Smooth muscle cell (in vitro differentiated cells): ENCODE results near the gene CFAP61. TPM values are rescaled to one million over a fixed set of nuclear protein-coding genes. Genes with fewer than 3 reads are reported as not detected.

Experiments used
- DNase-seq: peaks from one replicate; lab custom pipeline; 2025; ENCODE audit not compliant: unreplicated experiment; lab: John Stamatoyannopoulos, UW
- H2AFZ ChIP-seq: fragments of 200-600 bp; sonication (generic); 2 replicates; pipeline ENCODE4 v1.6.0; 2016; ENCODE audit warnings: antibody characterized with exemption, low read depth, mild to moderate bottlenecking
- H3F3A ChIP-seq: fragments of 200-600 bp; sonication (generic); 2 replicates; pipeline ENCODE4 v1.6.0; 2017; ENCODE audit warnings: antibody characterized with exemption, low read depth
- H3K27ac ChIP-seq: fragments of 200-600 bp; sonication (generic); 2 replicates; pipeline ENCODE4 v1.5.1; 2016; ENCODE audit warnings: low read depth, mild to moderate bottlenecking
- H3K27me3 ChIP-seq: fragments of 200-600 bp; sonication (generic); 2 replicates; pipeline ENCODE4 v1.6.1; 2016; ENCODE audit warnings: low read depth, mild to moderate bottlenecking
- H3K36me3 ChIP-seq: fragments of 200-600 bp; sonication (generic); 2 replicates; pipeline ENCODE4 v1.5.1; 2016; ENCODE audit warnings: low read depth
- H3K4me1 ChIP-seq: fragments of 200-600 bp; sonication (generic); 2 replicates; pipeline ENCODE4 v1.5.1; 2016; ENCODE audit warnings: low read depth
- H3K4me2 ChIP-seq: fragments of 200-600 bp; sonication (generic); 2 replicates; pipeline ENCODE4 v1.6.0; 2016; ENCODE audit warnings: mild to moderate bottlenecking
- H3K4me3 ChIP-seq: fragments of 200-600 bp; sonication (generic); 2 replicates; pipeline ENCODE4 v1.5.1; 2016; ENCODE audit warnings: mild to moderate bottlenecking
- H3K79me2 ChIP-seq: fragments of 200-600 bp; sonication (generic); 2 replicates; pipeline ENCODE4 v1.6.0; 2016; ENCODE audit warnings: low read depth, mild to moderate bottlenecking
- H3K9ac ChIP-seq: fragments of 200-600 bp; sonication (generic); 2 replicates; pipeline ENCODE4 v1.6.0; 2016; ENCODE audit warnings: low read depth
- H3K9me3 ChIP-seq: fragments of 200-600 bp; sonication (generic); replicated peaks from 2 replicates; pipeline ENCODE4 v1.5.1; 2016; ENCODE audit warnings: low read depth
- H4K20me1 ChIP-seq: fragments of 200-600 bp; sonication (generic); 2 replicates; pipeline ENCODE4 v1.6.0; 2016; ENCODE audit warnings: low read depth
- WGBS: methylation state at CpG from one replicate; pipeline ENCODE4 v1.1.7; 2016; ENCODE audit warnings: low lambda C conversion rate; 5-methylcytosine and 5-hydroxymethylcytosine counted together
- polyA plus RNA-seq: library from polyadenylated mRNA; unstranded; fragments of >200 nt; fragmentation: Nextera tagmentation; extraction: Ambion mirVana; gene quantifications from 2 replicates; pipeline ENCODE4 v1.2.1, GENCODE V29; 2016
- total RNA-seq: library from RNA; depleted of rRNA; stranded (reverse); fragments of >200 nt; gene quantifications from 2 replicates; pipeline ENCODE4 v1.2.3, GENCODE V29; 2014
- TF ChIP-seq, protein P1 (sequence below): fragments of 200-600 bp; sonication (generic); IDR thresholded peaks from 2 replicates; pipeline ENCODE4 v1.5.1; 2017; ENCODE audit warnings: borderline replicate concordance, mild to moderate bottlenecking, antibody characterized with exemption; ENCODE audit not compliant: insufficient read depth, poor library complexity, severe bottlenecking

CFAP61 gene
- total and polyA plus RNA-seq, 2 experiments from 2014 or later, result not detected

DNA sequence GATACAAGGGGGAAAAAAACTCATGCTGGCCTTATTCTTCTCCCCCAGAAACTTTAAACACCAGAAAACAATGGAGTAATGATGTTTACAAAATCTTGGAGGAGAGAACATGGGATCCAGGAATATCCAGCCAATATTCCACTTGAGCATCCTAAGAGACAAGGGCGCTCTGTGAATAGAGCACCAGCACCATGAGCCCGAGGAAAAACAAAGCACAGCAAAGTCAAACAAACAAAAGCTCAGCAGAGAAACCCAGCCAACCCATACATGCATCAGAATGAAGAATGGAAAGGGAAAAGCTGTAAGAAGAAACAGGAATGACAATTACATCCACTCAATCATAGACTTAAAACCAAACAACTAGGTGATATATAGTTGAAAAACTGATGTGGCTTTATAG lies 39.8 kb upstream of the CFAP61 start:
- H3K4me3 ChIP-seq, result no peak overlapping the region
- H3K27ac ChIP-seq, result no peak overlapping the region
- H3K9me3 ChIP-seq, result no peaks in the 10 kb centered on the region
- no peaks in the 10 kb centered on the region for H3K27me3 ChIP-seq
- no peak overlapping the region for H3K9ac ChIP-seq
- H2AFZ ChIP-seq, result no peak overlapping the region
- peaks cover 5% of the 10 kb centered on the region for H3F3A ChIP-seq
- no peaks in the 10 kb centered on the region for H4K20me1 ChIP-seq
- H3K4me1 ChIP-seq, result peaks cover 4% of the 10 kb centered on the region
- WGBS, result 88% methylated on average over 2 of the region's 2 CpGs
- no peaks in the 10 kb centered on the region for H3K36me3 ChIP-seq
- H3K79me2 ChIP-seq, result peaks cover 5% of the 10 kb centered on the region
- DNase-seq, result no peak
- no peak overlapping the region for H3K4me2 ChIP-seq
- TF ChIP-seq, protein P1, sequence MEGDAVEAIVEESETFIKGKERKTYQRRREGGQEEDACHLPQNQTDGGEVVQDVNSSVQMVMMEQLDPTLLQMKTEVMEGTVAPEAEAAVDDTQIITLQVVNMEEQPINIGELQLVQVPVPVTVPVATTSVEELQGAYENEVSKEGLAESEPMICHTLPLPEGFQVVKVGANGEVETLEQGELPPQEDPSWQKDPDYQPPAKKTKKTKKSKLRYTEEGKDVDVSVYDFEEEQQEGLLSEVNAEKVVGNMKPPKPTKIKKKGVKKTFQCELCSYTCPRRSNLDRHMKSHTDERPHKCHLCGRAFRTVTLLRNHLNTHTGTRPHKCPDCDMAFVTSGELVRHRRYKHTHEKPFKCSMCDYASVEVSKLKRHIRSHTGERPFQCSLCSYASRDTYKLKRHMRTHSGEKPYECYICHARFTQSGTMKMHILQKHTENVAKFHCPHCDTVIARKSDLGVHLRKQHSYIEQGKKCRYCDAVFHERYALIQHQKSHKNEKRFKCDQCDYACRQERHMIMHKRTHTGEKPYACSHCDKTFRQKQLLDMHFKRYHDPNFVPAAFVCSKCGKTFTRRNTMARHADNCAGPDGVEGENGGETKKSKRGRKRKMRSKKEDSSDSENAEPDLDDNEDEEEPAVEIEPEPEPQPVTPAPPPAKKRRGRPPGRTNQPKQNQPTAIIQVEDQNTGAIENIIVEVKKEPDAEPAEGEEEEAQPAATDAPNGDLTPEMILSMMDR, result no peak

DNA sequence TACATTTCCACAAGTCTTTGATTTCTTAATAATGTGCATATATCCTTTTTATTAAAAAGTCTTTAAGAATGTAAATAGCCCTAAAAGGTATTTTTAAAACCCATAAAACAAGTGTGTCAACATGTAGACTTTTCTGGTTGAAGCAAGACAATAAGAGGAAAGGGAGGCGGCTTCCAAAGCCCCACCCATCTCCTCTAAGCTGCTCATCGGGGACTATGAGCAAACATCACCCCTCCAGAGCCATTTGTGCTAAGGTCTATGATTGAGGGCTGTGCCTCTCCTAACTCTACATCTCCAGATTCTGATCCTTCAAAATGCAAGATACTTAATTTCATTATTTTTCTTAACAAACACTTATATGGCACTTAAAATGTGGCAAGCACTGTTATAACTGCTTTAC lies 37.7 kb upstream of the CFAP61 start:
- no peaks in the 10 kb centered on the region for H4K20me1 ChIP-seq
- WGBS, result 73% methylated on average over 2 of the region's 2 CpGs

DNA sequence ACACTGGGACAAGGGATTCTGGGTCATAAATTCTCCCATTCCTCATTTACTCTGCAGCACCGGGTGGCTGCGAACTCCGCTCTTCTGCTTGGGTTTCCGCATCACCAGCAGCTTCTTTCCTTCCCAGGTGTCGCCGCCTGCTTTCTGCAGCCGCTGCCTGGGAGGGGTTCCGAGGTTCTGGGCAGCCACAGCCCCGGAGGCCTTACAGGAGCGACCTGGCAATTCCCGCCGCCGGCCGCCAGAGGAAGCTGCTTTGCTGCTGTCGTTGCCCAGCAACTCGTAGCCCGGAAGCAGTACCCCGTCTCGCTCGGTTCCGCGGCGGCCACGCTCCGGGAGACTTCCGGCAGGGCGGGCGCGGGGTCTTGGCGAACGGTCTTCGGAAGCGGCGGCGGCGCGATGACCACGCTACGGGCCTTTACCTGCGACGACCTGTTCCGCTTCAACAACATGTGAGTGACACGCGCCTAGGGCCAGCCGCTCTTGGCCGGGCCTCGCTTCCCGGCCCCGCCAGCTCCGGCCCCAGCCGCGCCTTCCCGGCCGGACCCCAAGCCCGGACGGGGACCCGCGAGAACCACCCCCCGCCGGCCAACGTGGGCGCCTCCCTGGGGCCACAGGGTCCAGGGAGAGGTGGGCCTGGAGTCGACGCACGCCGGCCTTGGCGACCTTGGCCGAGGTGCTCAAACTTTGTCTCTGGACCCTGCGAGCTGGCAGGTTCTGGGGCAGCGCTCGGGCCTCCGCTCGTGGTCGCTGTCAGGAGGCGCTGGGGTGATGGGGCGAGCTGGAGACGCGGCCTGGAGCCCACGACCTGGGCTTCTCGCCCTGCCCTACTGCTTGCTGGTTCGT lies 35.1 kb upstream of the CFAP61 start, which contains the start of gene NAA20:
Gene NAA20, plus strand, starts transcription at position 362 of the 843 bp plus-strand sequence. Its CDS starts 35 bp downstream, at position 397.
- WGBS, result under 1% methylated on average over 76 of the region's 81 CpGs
- peaks cover 50% of the 10 kb centered on the region for H3K79me2 ChIP-seq
- peak within 1 kb of the TSS; percentile 71 for H3K27ac ChIP-seq
- H3K4me1 ChIP-seq, result peaks cover 10% of the 10 kb centered on the region
- peaks cover 13% of the 10 kb centered on the region for H4K20me1 ChIP-seq
- peak within 1 kb of the TSS; percentile 96 for H2AFZ ChIP-seq
- H3K9ac ChIP-seq, result peak within 1 kb of the TSS; percentile 97
- no peaks in the 10 kb centered on the region for H3K9me3 ChIP-seq
- H3K36me3 ChIP-seq, result no peaks in the 10 kb centered on the region
- DNase-seq, result peak; percentile 66
- H3K4me2 ChIP-seq, result peak within 1 kb of the TSS; percentile 100
- H3K4me3 ChIP-seq, result peak within 1 kb of the TSS; percentile 100
- TF ChIP-seq, protein P1, result peak; percentile 43
- no peaks in the 10 kb centered on the region for H3F3A ChIP-seq
- no peaks in the 10 kb centered on the region for H3K27me3 ChIP-seq

More for the DNA sequence above, 37.7 kb upstream of the CFAP61 start:
- Histone ChIP-seq H3F3A (peaks cover 5% of the 10 kb centered on the region), H3K27me3 (no peaks in the 10 kb centered on the region), H3K79me2 (peaks cover 26% of the 10 kb centered on the region), H3K9me3 (no peaks in the 10 kb centered on the region), H3K9ac (no peak overlapping the region), H3K36me3 (no peaks in the 10 kb centered on the region), H2AFZ (no peak overlapping the region), H3K4me1 (peaks cover 10% of the 10 kb centered on the region), H3K27ac (no peak overlapping the region), H3K4me2 (no peak overlapping the region), H3K4me3 (no peak overlapping the region)
- no peak for DNase-seq
- TF ChIP-seq, protein P1, result no peak

DNA sequence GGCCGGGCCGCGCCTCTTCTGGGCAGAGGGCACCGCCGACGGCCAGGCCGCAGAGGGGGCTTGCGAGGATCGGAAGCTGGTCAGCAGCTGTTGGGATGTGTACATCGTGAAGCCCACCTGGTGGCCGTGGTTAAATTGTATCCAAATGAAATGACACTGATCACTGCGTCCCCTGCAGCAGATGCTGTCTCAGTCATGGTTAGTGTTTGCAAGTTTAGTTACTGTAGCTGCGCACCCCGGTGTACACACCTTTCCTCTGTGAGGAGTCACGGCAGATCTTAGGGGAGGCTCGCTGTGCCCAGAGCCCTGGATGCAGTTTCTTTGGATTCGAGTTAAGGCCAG lies 34.5 kb upstream of the CFAP61 start:
- Histone ChIP-seq H3K27me3 (no peaks in the 10 kb centered on the region), H3K79me2 (peaks cover 56% of the 10 kb centered on the region), H3K36me3 (no peaks in the 10 kb centered on the region), H3K27ac (peak overlapping the region; percentile 71), H3F3A (no peaks in the 10 kb centered on the region), H2AFZ (peak overlapping the region; percentile 96), H3K4me2 (peak overlapping the region; percentile 100), H4K20me1 (peaks cover 19% of the 10 kb centered on the region), H3K9me3 (no peaks in the 10 kb centered on the region), H3K4me1 (peaks cover 10% of the 10 kb centered on the region), H3K9ac (peak overlapping the region; percentile 97), H3K4me3 (peak overlapping the region; percentile 100)
- DNase-seq, result no peak
- WGBS, result 11% methylated on average over 17 of the region's 17 CpGs
- TF ChIP-seq, protein P1, result peak; percentile 11
